Right atrium auricular region (tissue), 2 donors: Measurements from ENCODE around the gene ASTN2. TPM values are rescaled to one million over a fixed set of nuclear protein-coding genes. Genes with fewer than 3 reads are reported as not detected.

Experiments used
- DNase-seq: peaks from one replicate; pipeline ENCODE4 v3.0.0-alpha.2; 2019; ENCODE audit warnings: low spot score
- H3K27ac ChIP-seq, 2 donors: fragments of 200-600 bp; sonication (generic); 1 replicate in 1 of 2; 2 replicates in 1 of 2; pipeline ENCODE4 v1.5.1; 2016 to 2019
- H3K27me3 ChIP-seq, 2 donors: fragments of 200-600 bp; sonication (generic); one replicate each; pipeline versions ENCODE4 v1.5.1 to v1.6.0; 2017 to 2019
- H3K36me3 ChIP-seq: fragments of 200-600 bp; sonication (generic); one replicate; pipeline ENCODE4 v1.5.1; 2016
- H3K4me1 ChIP-seq, 2 donors: fragments of 200-600 bp; sonication (generic); one replicate each; pipeline versions ENCODE4 v1.5.1 to v1.6.0; 2017 to 2019
- H3K4me3 ChIP-seq, 2 donors: fragments of 200-600 bp; sonication (generic); 1 replicate in 1 of 2; 2 replicates in 1 of 2; pipeline ENCODE4 v1.5.1; 2017 to 2019; ENCODE audit warnings: mild to moderate bottlenecking in 1 of 2, moderate library complexity in 1 of 2
- H3K9me3 ChIP-seq, 2 donors: fragments of 200-600 bp; sonication (generic); one replicate each; pipeline ENCODE4 v1.5.1; 2019
- CTCF ChIP-seq, 2 donors: fragments of 200-600 bp; sonication (generic); IDR thresholded peaks; one replicate each; pipeline ENCODE4 v1.5.1; 2019; ENCODE audit warnings: antibody characterized with exemption in 2 of 2
- total RNA-seq, 2 donors: library from RNA; depleted of rRNA; stranded (reverse); fragments of >200 nt; gene quantifications; one replicate each; pipeline ENCODE4 v1.1.0, GENCODE V29; 2016

Gene ASTN2
- total RNA-seq, 2 donors from 2014 or later: 11.1 to 32.2 TPM

- H3K36me3 ChIP-seq: no peaks in the 10 kb centered on the region
- peak overlapping the region; percentile 48 to 53 for H3K4me3 ChIP-seq
- no peak for DNase-seq
- no peak overlapping the region for H3K27ac ChIP-seq
- no peaks in the 10 kb centered on the region for H3K9me3 ChIP-seq
- H3K27me3 ChIP-seq: peaks cover 3 to 21% of the 10 kb centered on the region in 2 donors
- peaks cover 0 to 22% of the 10 kb centered on the region in 2 donors for H3K4me1 ChIP-seq
- TF ChIP-seq CTCF (IDR thresholded peaks at IDR 0.05): no peak
Measured at GRCh38 chr9:117413346-117414219, 1.3 kb downstream of the ASTN2 start.

GRCh38 chr9:117412841-117413240, 2.0 kb downstream of the ASTN2 start:
- H3K9me3 ChIP-seq: no peaks in the 10 kb centered on the region
- H3K27ac ChIP-seq: no peak overlapping the region
- H3K4me3 ChIP-seq: peak overlapping the region; percentile 48 to 53
- no peak for TF ChIP-seq CTCF (IDR thresholded peaks at IDR 0.05)
- H3K27me3 ChIP-seq: peaks cover 3 to 21% of the 10 kb centered on the region in 2 donors
- no peaks in the 10 kb centered on the region for H3K36me3 ChIP-seq
- DNase-seq: no peak
- H3K4me1 ChIP-seq: peaks cover 0 to 22% of the 10 kb centered on the region in 2 donors

GRCh38 chr9:117412006-117412715, 2.7 kb downstream of the ASTN2 start:
- Histone ChIP-seq H3K27ac (no peak overlapping the region), H3K27me3 (peaks cover 3 to 21% of the 10 kb centered on the region in 2 donors), H3K9me3 (no peaks in the 10 kb centered on the region), H3K36me3 (no peaks in the 10 kb centered on the region), H3K4me1 (peaks cover 0 to 22% of the 10 kb centered on the region in 2 donors), H3K4me3 (no peak overlapping the region)
- no peak for DNase-seq
- TF ChIP-seq CTCF (IDR thresholded peaks at IDR 0.05): no peak

DNA sequence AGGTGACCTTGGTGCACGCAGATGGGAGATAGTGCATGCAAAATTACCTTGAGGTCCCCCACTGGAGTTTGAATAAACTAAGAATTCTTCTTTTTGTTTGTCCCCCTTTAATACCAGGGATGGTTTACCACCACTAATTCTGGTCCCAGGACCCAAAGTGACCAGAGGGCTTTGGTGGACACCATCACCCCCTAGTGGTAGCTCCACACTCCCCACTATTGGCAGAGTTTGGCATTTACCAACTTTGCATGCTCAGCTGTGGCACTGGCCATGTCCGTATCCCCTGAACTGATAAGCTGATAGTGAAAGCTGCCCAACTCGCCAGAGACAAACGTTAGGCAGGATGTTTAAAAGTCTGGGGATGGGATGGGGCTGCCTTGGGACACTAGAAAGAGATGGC, 3.3 kb downstream of the ASTN2 start:
- Histone ChIP-seq H3K4me1 (peaks cover 0 to 22% of the 10 kb centered on the region in 2 donors), H3K4me3 (no peak overlapping the region), H3K9me3 (no peaks in the 10 kb centered on the region), H3K36me3 (no peaks in the 10 kb centered on the region), H3K27ac (no peak overlapping the region), H3K27me3 (peaks cover 3 to 21% of the 10 kb centered on the region in 2 donors)
- DNase-seq: no peak
- TF ChIP-seq CTCF (IDR thresholded peaks at IDR 0.05): peak; percentile 20 to 68

DNA sequence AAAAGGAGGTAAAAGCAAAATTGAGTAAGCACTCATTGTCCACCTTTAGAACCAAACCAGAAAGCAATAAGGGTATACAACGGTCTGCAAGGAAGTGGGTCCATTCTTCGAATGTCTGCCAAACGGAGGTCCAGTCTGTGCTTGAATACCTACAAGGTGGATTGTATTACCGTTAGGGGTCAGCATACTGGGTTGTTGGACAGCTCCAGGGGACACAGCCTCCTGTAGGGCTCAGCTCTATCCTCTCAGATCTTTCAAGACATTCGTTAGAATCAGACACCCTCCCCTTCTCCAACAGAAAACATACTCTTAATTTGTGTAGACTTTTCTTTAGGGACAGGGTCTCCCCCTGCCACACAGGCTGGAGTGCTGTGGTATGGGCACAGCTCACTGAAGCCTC, 5.5 kb downstream of the ASTN2 start:
- H3K27me3 ChIP-seq: peaks cover 0 to 11% of the 10 kb centered on the region in 2 donors
- H3K4me3 ChIP-seq: no peak overlapping the region
- H3K27ac ChIP-seq: no peak overlapping the region
- H3K4me1 ChIP-seq: peaks cover 0 to 16% of the 10 kb centered on the region in 2 donors
- no peaks in the 10 kb centered on the region for H3K9me3 ChIP-seq
- no peak for DNase-seq
- no peak for TF ChIP-seq CTCF (IDR thresholded peaks at IDR 0.05)
- no peaks in the 10 kb centered on the region for H3K36me3 ChIP-seq
